Measurements from ENCODE around the gene TRIB2. TPM values are rescaled to one million over a fixed set of nuclear protein-coding genes. Genes with fewer than 3 reads are reported as not detected.
A peak's percentile ranks its signal among the peaks of the same experiment; 100 is the strongest.

The TRIB2 gene
- total RNA-seq, 1 donor from 2014 or later, result 142 TPM

- no peaks in the 10 kb centered on the region for H3K9me3 Mint-ChIP-seq (ENCODE audit: unreplicated experiment)
- peaks cover 67% of the 10 kb centered on the region for H3K4me1 Mint-ChIP-seq (ENCODE audit: unreplicated experiment)
- H3K4me3 Mint-ChIP-seq (ENCODE audit: unreplicated experiment), result no peak overlapping the region
- H3K27me3 Mint-ChIP-seq (ENCODE audit: unreplicated experiment), result no peaks in the 10 kb centered on the region
- peaks cover 71% of the 10 kb centered on the region for H3K36me3 Mint-ChIP-seq (ENCODE audit: unreplicated experiment)
- no peak overlapping the region for H3K27ac Mint-ChIP-seq (ENCODE audit: unreplicated experiment)
- no peak for TF ChIP-seq CTCF (IDR thresholded peaks at IDR 0.05)
- DNase-seq (ENCODE audit: extremely low spot score, unreplicated experiment), result no peak
These were observed 15.9 kb downstream of the TRIB2 start for GRCh38 chr2:12732651-12733050.

GRCh38 chr2:12733846-12734245, 17.1 kb downstream of the TRIB2 start:
- H3K4me3 Mint-ChIP-seq (ENCODE audit: unreplicated experiment), result no peak overlapping the region
- H3K4me1 Mint-ChIP-seq (ENCODE audit: unreplicated experiment), result peaks cover 69% of the 10 kb centered on the region
- peaks cover 68% of the 10 kb centered on the region for H3K36me3 Mint-ChIP-seq (ENCODE audit: unreplicated experiment)
- TF ChIP-seq CTCF (IDR thresholded peaks at IDR 0.05), result no peak
- H3K9me3 Mint-ChIP-seq (ENCODE audit: unreplicated experiment), result no peaks in the 10 kb centered on the region
- DNase-seq (ENCODE audit: extremely low spot score, unreplicated experiment), result no peak
- H3K27me3 Mint-ChIP-seq (ENCODE audit: unreplicated experiment), result no peaks in the 10 kb centered on the region
- H3K27ac Mint-ChIP-seq (ENCODE audit: unreplicated experiment), result no peak overlapping the region

- Mint-ChIP-seq H3K4me1 (ENCODE audit: unreplicated experiment) (peaks cover 68% of the 10 kb centered on the region), H3K4me3 (ENCODE audit: unreplicated experiment) (no peak overlapping the region), H3K9me3 (ENCODE audit: unreplicated experiment) (no peaks in the 10 kb centered on the region), H3K27me3 (ENCODE audit: unreplicated experiment) (no peaks in the 10 kb centered on the region), H3K27ac (ENCODE audit: unreplicated experiment) (peak overlapping the region; percentile 91), H3K36me3 (ENCODE audit: unreplicated experiment) (peaks cover 66% of the 10 kb centered on the region)
- DNase-seq (ENCODE audit: extremely low spot score, unreplicated experiment), result no peak
- no peak for TF ChIP-seq CTCF (IDR thresholded peaks at IDR 0.05)
These were observed 18.3 kb downstream of the TRIB2 start for GRCh38 chr2:12734914-12735654.

GRCh38 chr2:12737297-12737696, 20.6 kb downstream of the TRIB2 start:
- TF ChIP-seq CTCF (IDR thresholded peaks at IDR 0.05), result no peak
- Mint-ChIP-seq H3K4me3 (ENCODE audit: unreplicated experiment) (peak overlapping the region; percentile 36), H3K36me3 (ENCODE audit: unreplicated experiment) (peaks cover 67% of the 10 kb centered on the region), H3K4me1 (ENCODE audit: unreplicated experiment) (peaks cover 66% of the 10 kb centered on the region), H3K9me3 (ENCODE audit: unreplicated experiment) (no peaks in the 10 kb centered on the region), H3K27me3 (ENCODE audit: unreplicated experiment) (no peaks in the 10 kb centered on the region), H3K27ac (ENCODE audit: unreplicated experiment) (peak overlapping the region; percentile 91)
- no peak for DNase-seq (ENCODE audit: extremely low spot score, unreplicated experiment)

GRCh38 chr2:12737738-12738485, 21.2 kb downstream of the TRIB2 start:
- TF ChIP-seq CTCF (IDR thresholded peaks at IDR 0.05), result no peak
- H3K36me3 Mint-ChIP-seq (ENCODE audit: unreplicated experiment), result peaks cover 70% of the 10 kb centered on the region
- H3K4me3 Mint-ChIP-seq (ENCODE audit: unreplicated experiment), result no peak overlapping the region
- peaks cover 64% of the 10 kb centered on the region for H3K4me1 Mint-ChIP-seq (ENCODE audit: unreplicated experiment)
- no peak for DNase-seq (ENCODE audit: extremely low spot score, unreplicated experiment)
- peak overlapping the region; percentile 91 for H3K27ac Mint-ChIP-seq (ENCODE audit: unreplicated experiment)
- H3K27me3 Mint-ChIP-seq (ENCODE audit: unreplicated experiment), result no peaks in the 10 kb centered on the region
- no peaks in the 10 kb centered on the region for H3K9me3 Mint-ChIP-seq (ENCODE audit: unreplicated experiment)
